ENCODE results near the gene ZZZ3. TPM values are rescaled to one million over a fixed set of nuclear protein-coding genes. Genes with fewer than 3 reads are reported as not detected.

The ZZZ3 gene
- total RNA-seq, 4 donors from 2014 or later = 36.6 to 182 (median 79.6) TPM

- no peaks in the 10 kb centered on the region for H3K27me3 ChIP-seq
- no peak overlapping the region for H3K27ac ChIP-seq
- H3K4me3 ChIP-seq = no peak overlapping the region
- intact Hi-C loops (cut with DNase I; ENCODE audit: low total_unique reads) = no loop called here
- no peaks in the 10 kb centered on the region for H3K4me1 ChIP-seq
- DNase-seq = no peak
- H3K36me3 ChIP-seq = no peaks in the 10 kb centered on the region
- TF ChIP-seq CTCF (IDR thresholded peaks at IDR 0.05) = no peak
- TF ChIP-seq POLR2A (IDR thresholded peaks at IDR 0.05) = no peak
- H3K9me3 ChIP-seq = no peaks in the 10 kb centered on the region
Observed at GRCh38 chr1:77659879-77660593, 22.4 kb downstream of the ZZZ3 start.

- no peak for DNase-seq
- TF ChIP-seq CTCF (IDR thresholded peaks at IDR 0.05) (no peak), POLR2A (IDR thresholded peaks at IDR 0.05) (no peak)
- no peak overlapping the region for H3K4me3 ChIP-seq
- H3K27ac ChIP-seq = no peak overlapping the region
- H3K9me3 ChIP-seq = no peaks in the 10 kb centered on the region
- no peaks in the 10 kb centered on the region for H3K36me3 ChIP-seq
- intact Hi-C loops (cut with DNase I; ENCODE audit: low total_unique reads) = no loop called here
- no peaks in the 10 kb centered on the region for H3K27me3 ChIP-seq
- H3K4me1 ChIP-seq = no peaks in the 10 kb centered on the region
Observed at GRCh38 chr1:77658271-77658670, 24.2 kb downstream of the ZZZ3 start.

GRCh38 chr1:77655431-77655974 lies 27.0 kb downstream of the ZZZ3 start:
- no peaks in the 10 kb centered on the region for H3K9me3 ChIP-seq
- intact Hi-C loops (cut with DNase I; ENCODE audit: low total_unique reads) = no loop called here
- TF ChIP-seq CTCF (IDR thresholded peaks at IDR 0.05) = no peak
- TF ChIP-seq POLR2A (IDR thresholded peaks at IDR 0.05) = no peak
- DNase-seq = no peak
- no peak overlapping the region for H3K27ac ChIP-seq
- H3K4me3 ChIP-seq = no peak overlapping the region
- no peaks in the 10 kb centered on the region for H3K4me1 ChIP-seq
- no peaks in the 10 kb centered on the region for H3K36me3 ChIP-seq
- H3K27me3 ChIP-seq = no peaks in the 10 kb centered on the region

- H3K9me3 ChIP-seq = peaks cover 0 to 7% of the 10 kb centered on the region in 2 donors
- DNase-seq = no peak
- intact Hi-C loops (cut with DNase I; ENCODE audit: low total_unique reads) = no loop called here
- no peaks in the 10 kb centered on the region for H3K27me3 ChIP-seq
- H3K4me3 ChIP-seq = no peak overlapping the region
- H3K36me3 ChIP-seq = no peaks in the 10 kb centered on the region
- H3K4me1 ChIP-seq = no peaks in the 10 kb centered on the region
- TF ChIP-seq CTCF (IDR thresholded peaks at IDR 0.05) (no peak), POLR2A (IDR thresholded peaks at IDR 0.05) (no peak)
- H3K27ac ChIP-seq = no peak overlapping the region
Observed at GRCh38 chr1:77652970-77653516, 29.4 kb downstream of the ZZZ3 start.

GRCh38 chr1:77652268-77652667 lies 30.2 kb downstream of the ZZZ3 start:
- no peaks in the 10 kb centered on the region for H3K4me1 ChIP-seq
- no peaks in the 10 kb centered on the region for H3K36me3 ChIP-seq
- intact Hi-C loops (cut with DNase I; ENCODE audit: low total_unique reads) = no loop called here
- H3K27ac ChIP-seq = no peak overlapping the region
- TF ChIP-seq CTCF (IDR thresholded peaks at IDR 0.05) (no peak), POLR2A (IDR thresholded peaks at IDR 0.05) (no peak)
- peaks cover 0 to 7% of the 10 kb centered on the region in 2 donors for H3K9me3 ChIP-seq
- no peak for DNase-seq
- no peak overlapping the region for H3K4me3 ChIP-seq
- no peaks in the 10 kb centered on the region for H3K27me3 ChIP-seq
